Liver (tissue), 9 donors: ENCODE results near the gene MRGPRX2. TPM values are rescaled to one million over a fixed set of nuclear protein-coding genes. Genes with fewer than 3 reads are reported as not detected.

Experiments
- DNase-seq: peaks from one replicate; pipeline ENCODE4 v3.0.0-alpha.2; 2017; ENCODE audit warnings: low spot score
- H3K27ac ChIP-seq, 2 donors: one replicate each; pipeline ENCODE4 v1.7.0; 2013; ENCODE audit warnings: inconsistent platforms in 2 of 2, low read length in 2 of 2, control low read depth in 1 of 2, low read depth in 1 of 2, mild to moderate bottlenecking in 1 of 2
- H3K27me3 ChIP-seq, 4 donors: one replicate each; pipeline versions ENCODE4 v1.6.1 to v1.7.0; 2013; ENCODE audit warnings: low read length in 3 of 4, inconsistent platforms in 1 of 4, mild to moderate bottlenecking in 1 of 4, moderate library complexity in 1 of 4; ENCODE audit not compliant: control insufficient read depth in 4 of 4, insufficient read depth in 4 of 4
- H3K36me3 ChIP-seq, 4 donors: one replicate each; pipeline versions ENCODE4 v1.6.1 to v1.7.0; 2013; ENCODE audit warnings: low read length in 3 of 4, mild to moderate bottlenecking in 3 of 4, low read depth in 1 of 4, moderate library complexity in 1 of 4; ENCODE audit not compliant: control insufficient read depth in 4 of 4, insufficient read depth in 3 of 4
- H3K4me1 ChIP-seq, 4 donors: one replicate each; pipeline versions ENCODE4 v1.6.1 to v1.7.0; 2013; ENCODE audit warnings: low read length in 3 of 4, mild to moderate bottlenecking in 3 of 4, moderate library complexity in 1 of 4; ENCODE audit not compliant: control insufficient read depth in 4 of 4, insufficient read depth in 4 of 4
- H3K4me3 ChIP-seq, 3 donors: one replicate each; pipeline versions ENCODE4 v1.6.1 to v1.7.0; 2013; ENCODE audit warnings: low read length in 3 of 3, control low read depth in 1 of 3, low read depth in 1 of 3, mild to moderate bottlenecking in 1 of 3
- H3K9ac ChIP-seq, 2 donors: one replicate each; pipeline ENCODE4 v1.7.0; 2013; ENCODE audit warnings: low read length in 2 of 2, mild to moderate bottlenecking in 2 of 2, moderate library complexity in 2 of 2, control low read depth in 1 of 2, low read depth in 1 of 2
- H3K9me3 ChIP-seq, 4 donors: one replicate each; pipeline versions ENCODE4 v1.6.1 to v1.7.0; 2013; ENCODE audit warnings: low read length in 3 of 4; ENCODE audit not compliant: control insufficient read depth in 4 of 4
- EGR1 ChIP-seq, 2 donors: IDR thresholded peaks; 2 replicates each; pipeline ENCODE4 v1.6.1; 2016 to 2018; ENCODE audit warnings: antibody characterized with exemption in 2 of 2, low read depth in 2 of 2
- FOXA1 ChIP-seq: IDR thresholded peaks from 2 replicates; pipeline ENCODE4 v1.6.1; 2016; ENCODE audit warnings: antibody characterized with exemption
- FOXA2 ChIP-seq: IDR thresholded peaks from 2 replicates; pipeline ENCODE4 v1.6.1; 2016; ENCODE audit warnings: antibody characterized with exemption
- GABPA ChIP-seq, 2 donors: IDR thresholded peaks in 1 of 2; conservative IDR thresholded peaks in 1 of 2; 2 replicates each; pipeline ENCODE4 v1.6.1; 2016; ENCODE audit warnings: antibody characterized with exemption in 2 of 2, mild to moderate bottlenecking in 1 of 2, moderate library complexity in 1 of 2
- HNF4A ChIP-seq, 2 donors: conservative IDR thresholded peaks; 2 replicates each; pipeline ENCODE4 v1.6.1; 2016; ENCODE audit warnings: antibody characterized with exemption in 2 of 2, mild to moderate bottlenecking in 2 of 2
- HNF4G ChIP-seq: IDR thresholded peaks from 2 replicates; pipeline ENCODE4 v1.6.1; 2016; ENCODE audit warnings: antibody characterized with exemption
- JUND ChIP-seq, 2 donors: IDR thresholded peaks; 2 replicates each; pipeline ENCODE4 v1.6.1; 2016; ENCODE audit warnings: antibody characterized with exemption in 2 of 2
- NR2F2 ChIP-seq: IDR thresholded peaks from 2 replicates; pipeline ENCODE4 v1.6.1; 2016; ENCODE audit warnings: antibody characterized with exemption
- RAD21 ChIP-seq, 2 donors: IDR thresholded peaks; 2 replicates each; pipeline ENCODE4 v1.6.1; 2016; ENCODE audit warnings: antibody characterized with exemption in 2 of 2, mild to moderate bottlenecking in 2 of 2
- RXRA ChIP-seq, 2 donors: IDR thresholded peaks; 2 replicates each; pipeline ENCODE4 v1.6.1; 2017 to 2018; ENCODE audit warnings: antibody characterized with exemption in 2 of 2, mild to moderate bottlenecking in 1 of 2
- SP1 ChIP-seq: IDR thresholded peaks from 2 replicates; pipeline ENCODE4 v1.6.1; 2018; ENCODE audit warnings: antibody characterized with exemption, mild to moderate bottlenecking
- TAF1 ChIP-seq: conservative IDR thresholded peaks from 2 replicates; pipeline ENCODE4 v1.6.1; 2016; ENCODE audit warnings: antibody characterized with exemption, mild to moderate bottlenecking
- YY1 ChIP-seq: IDR thresholded peaks from 2 replicates; pipeline ENCODE4 v1.6.1; 2016; ENCODE audit warnings: antibody characterized with exemption, mild to moderate bottlenecking
- whole genome bisulfite sequencing: extraction: QIAGEN DNeasy Blood & Tissue Kit; methylation state at CpG from one replicate; pipeline ENCODE4 v1.1.7; 2013; 5-methylcytosine and 5-hydroxymethylcytosine counted together
- polyA plus RNA-seq, 2 donors: library from polyadenylated mRNA; stranded (reverse) in 1 of 2; unstranded in 1 of 2; fragments of 200-250 nt in 1 of 2; fragments of >200 nt in 1 of 2; fragmentation: Nextera tagmentation in 1 of 2; extraction: Ambion mirVana in 1 of 2; gene quantifications; one replicate each; pipeline versions ENCODE4 v1.2.1 to v1.2.3, GENCODE V29; 2013 to 2015
- total RNA-seq, 2 donors: library from RNA; depleted of rRNA; stranded (reverse); fragments of >200 nt; gene quantifications; one replicate each; pipeline ENCODE4 v1.2.3, GENCODE V29; 2014
- TF ChIP-seq, protein P1 (sequence below): IDR thresholded peaks from 2 replicates; pipeline ENCODE4 v1.6.1; 2016; ENCODE audit warnings: antibody characterized with exemption
- TF ChIP-seq, protein P2 (sequence below): IDR thresholded peaks from 2 replicates; pipeline ENCODE4 v1.6.1; 2016; ENCODE audit warnings: antibody characterized with exemption
- TF ChIP-seq, protein P3 (sequence below): IDR thresholded peaks from 2 replicates; pipeline ENCODE4 v1.6.1; 2016; ENCODE audit warnings: antibody characterized with exemption, mild to moderate bottlenecking
- TF ChIP-seq, protein P4 (sequence below): IDR thresholded peaks from 2 replicates; pipeline ENCODE4 v1.6.1; 2016; ENCODE audit warnings: antibody characterized with exemption
- TF ChIP-seq, protein P5 (sequence below): fragments of 150-350 bp; IDR thresholded peaks from 2 replicates; pipeline ENCODE4 v1.5.1; 2017; ENCODE audit warnings: improper control_type of control experiment, low read depth, low read length; ENCODE audit not compliant: missing input control
- donor health status: healthy.
- donor health status: healthy.
- donor health status: healthy.
- donor health status: healthy.
- donor health status: healthy.

Gene MRGPRX2
- total and polyA plus RNA-seq, 4 donors = not detected

DNA sequence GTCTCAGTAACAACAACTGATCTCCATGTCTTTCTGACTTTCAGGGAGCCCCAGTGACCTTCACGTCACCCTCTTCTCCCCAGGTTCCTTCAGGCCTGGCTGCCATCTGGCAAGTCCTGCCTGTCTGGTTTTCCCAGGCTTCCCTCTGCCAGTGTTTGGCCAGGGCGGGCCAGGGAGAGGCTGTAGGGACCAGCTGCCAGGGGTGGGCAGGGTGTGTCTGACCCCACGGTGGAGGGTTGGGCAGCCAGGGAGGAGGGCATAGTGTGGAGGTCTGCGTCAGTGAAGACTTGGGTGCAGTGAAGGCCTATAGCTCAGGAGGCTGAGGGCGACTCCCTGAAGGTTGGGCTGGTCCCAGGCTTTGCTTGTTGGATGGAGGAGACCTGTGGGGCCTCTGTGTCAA is 11.9 kb upstream of the MRGPRX2 start:
- Histone ChIP-seq H3K27me3 (peaks cover 0 to 7% (median 0%) of the 10 kb centered on the region in 4 donors), H3K27ac (no peak overlapping the region), H3K9me3 (no peaks in the 10 kb centered on the region), H3K36me3 (no peaks in the 10 kb centered on the region), H3K4me1 (no peaks in the 10 kb centered on the region), H3K9ac (no peak overlapping the region), H3K4me3 (no peak overlapping the region)
- TF ChIP-seq FOXA1 (no peak), SP1 (no peak), GABPA (IDR thresholded peaks at IDR 0.05 in 1 of 2, conservative IDR thresholded peaks at IDR 0.05 in 1 of 2) (no peak), YY1 (no peak), TAF1 (no peak), FOXA2 (no peak), RXRA (IDR thresholded peaks at IDR 0.05) (no peak)
- TF ChIP-seq, protein P1, sequence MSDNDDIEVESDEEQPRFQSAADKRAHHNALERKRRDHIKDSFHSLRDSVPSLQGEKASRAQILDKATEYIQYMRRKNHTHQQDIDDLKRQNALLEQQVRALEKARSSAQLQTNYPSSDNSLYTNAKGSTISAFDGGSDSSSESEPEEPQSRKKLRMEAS = no peak
- whole genome bisulfite sequencing = 85% methylated on average over 5 of the region's 5 CpGs
- DNase-seq = no peak

DNA sequence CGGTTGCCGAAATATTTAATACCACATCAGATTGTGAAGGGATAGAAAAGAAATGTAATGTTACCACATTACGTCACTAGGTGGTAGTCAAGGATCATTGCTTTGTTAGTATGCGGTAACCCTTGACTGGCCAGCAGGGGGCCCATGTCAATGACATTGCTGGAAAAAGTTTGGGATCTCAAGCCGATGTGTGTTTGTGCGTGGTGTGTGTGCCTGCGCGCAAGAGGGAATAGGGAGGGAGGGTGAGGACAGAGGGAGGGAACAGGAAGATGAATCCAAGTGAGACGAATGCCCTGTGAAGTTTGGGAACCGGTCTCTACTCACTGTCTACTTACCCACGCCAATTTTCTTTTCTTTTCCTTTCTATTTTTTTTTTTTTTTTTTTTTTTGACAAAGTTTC is 10.7 kb upstream of the MRGPRX2 start:
- TF ChIP-seq FOXA1 = no peak
- TF ChIP-seq, protein P2, sequence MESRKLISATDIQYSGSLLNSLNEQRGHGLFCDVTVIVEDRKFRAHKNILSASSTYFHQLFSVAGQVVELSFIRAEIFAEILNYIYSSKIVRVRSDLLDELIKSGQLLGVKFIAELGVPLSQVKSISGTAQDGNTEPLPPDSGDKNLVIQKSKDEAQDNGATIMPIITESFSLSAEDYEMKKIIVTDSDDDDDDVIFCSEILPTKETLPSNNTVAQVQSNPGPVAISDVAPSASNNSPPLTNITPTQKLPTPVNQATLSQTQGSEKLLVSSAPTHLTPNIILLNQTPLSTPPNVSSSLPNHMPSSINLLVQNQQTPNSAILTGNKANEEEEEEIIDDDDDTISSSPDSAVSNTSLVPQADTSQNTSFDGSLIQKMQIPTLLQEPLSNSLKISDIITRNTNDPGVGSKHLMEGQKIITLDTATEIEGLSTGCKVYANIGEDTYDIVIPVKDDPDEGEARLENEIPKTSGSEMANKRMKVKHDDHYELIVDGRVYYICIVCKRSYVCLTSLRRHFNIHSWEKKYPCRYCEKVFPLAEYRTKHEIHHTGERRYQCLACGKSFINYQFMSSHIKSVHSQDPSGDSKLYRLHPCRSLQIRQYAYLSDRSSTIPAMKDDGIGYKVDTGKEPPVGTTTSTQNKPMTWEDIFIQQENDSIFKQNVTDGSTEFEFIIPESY = no peak
- TF ChIP-seq TAF1 = no peak
- no peak for TF ChIP-seq EGR1 (IDR thresholded peaks at IDR 0.05; ENCODE audit: low read depth in 2 of 2)
- TF ChIP-seq GABPA (IDR thresholded peaks at IDR 0.05 in 1 of 2, conservative IDR thresholded peaks at IDR 0.05 in 1 of 2) = no peak
- no peak for TF ChIP-seq FOXA2
- no peak for TF ChIP-seq NR2F2
- TF ChIP-seq RXRA (IDR thresholded peaks at IDR 0.05) = peak; percentile 18 to 31
- peak; percentile 43 for TF ChIP-seq YY1
- no peak for TF ChIP-seq HNF4A (conservative IDR thresholded peaks at IDR 0.05)
- TF ChIP-seq, protein P3, sequence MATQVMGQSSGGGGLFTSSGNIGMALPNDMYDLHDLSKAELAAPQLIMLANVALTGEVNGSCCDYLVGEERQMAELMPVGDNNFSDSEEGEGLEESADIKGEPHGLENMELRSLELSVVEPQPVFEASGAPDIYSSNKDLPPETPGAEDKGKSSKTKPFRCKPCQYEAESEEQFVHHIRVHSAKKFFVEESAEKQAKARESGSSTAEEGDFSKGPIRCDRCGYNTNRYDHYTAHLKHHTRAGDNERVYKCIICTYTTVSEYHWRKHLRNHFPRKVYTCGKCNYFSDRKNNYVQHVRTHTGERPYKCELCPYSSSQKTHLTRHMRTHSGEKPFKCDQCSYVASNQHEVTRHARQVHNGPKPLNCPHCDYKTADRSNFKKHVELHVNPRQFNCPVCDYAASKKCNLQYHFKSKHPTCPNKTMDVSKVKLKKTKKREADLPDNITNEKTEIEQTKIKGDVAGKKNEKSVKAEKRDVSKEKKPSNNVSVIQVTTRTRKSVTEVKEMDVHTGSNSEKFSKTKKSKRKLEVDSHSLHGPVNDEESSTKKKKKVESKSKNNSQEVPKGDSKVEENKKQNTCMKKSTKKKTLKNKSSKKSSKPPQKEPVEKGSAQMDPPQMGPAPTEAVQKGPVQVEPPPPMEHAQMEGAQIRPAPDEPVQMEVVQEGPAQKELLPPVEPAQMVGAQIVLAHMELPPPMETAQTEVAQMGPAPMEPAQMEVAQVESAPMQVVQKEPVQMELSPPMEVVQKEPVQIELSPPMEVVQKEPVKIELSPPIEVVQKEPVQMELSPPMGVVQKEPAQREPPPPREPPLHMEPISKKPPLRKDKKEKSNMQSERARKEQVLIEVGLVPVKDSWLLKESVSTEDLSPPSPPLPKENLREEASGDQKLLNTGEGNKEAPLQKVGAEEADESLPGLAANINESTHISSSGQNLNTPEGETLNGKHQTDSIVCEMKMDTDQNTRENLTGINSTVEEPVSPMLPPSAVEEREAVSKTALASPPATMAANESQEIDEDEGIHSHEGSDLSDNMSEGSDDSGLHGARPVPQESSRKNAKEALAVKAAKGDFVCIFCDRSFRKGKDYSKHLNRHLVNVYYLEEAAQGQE = no peak
- TF ChIP-seq, protein P4, sequence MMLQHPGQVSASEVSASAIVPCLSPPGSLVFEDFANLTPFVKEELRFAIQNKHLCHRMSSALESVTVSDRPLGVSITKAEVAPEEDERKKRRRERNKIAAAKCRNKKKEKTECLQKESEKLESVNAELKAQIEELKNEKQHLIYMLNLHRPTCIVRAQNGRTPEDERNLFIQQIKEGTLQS = peak; percentile 40
- TF ChIP-seq, protein P5, sequence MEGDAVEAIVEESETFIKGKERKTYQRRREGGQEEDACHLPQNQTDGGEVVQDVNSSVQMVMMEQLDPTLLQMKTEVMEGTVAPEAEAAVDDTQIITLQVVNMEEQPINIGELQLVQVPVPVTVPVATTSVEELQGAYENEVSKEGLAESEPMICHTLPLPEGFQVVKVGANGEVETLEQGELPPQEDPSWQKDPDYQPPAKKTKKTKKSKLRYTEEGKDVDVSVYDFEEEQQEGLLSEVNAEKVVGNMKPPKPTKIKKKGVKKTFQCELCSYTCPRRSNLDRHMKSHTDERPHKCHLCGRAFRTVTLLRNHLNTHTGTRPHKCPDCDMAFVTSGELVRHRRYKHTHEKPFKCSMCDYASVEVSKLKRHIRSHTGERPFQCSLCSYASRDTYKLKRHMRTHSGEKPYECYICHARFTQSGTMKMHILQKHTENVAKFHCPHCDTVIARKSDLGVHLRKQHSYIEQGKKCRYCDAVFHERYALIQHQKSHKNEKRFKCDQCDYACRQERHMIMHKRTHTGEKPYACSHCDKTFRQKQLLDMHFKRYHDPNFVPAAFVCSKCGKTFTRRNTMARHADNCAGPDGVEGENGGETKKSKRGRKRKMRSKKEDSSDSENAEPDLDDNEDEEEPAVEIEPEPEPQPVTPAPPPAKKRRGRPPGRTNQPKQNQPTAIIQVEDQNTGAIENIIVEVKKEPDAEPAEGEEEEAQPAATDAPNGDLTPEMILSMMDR = peak; percentile 98
- no peak for TF ChIP-seq SP1
- TF ChIP-seq RAD21 (IDR thresholded peaks at IDR 0.05) = peak; percentile 95 to 96
- TF ChIP-seq, protein P1 = no peak
- TF ChIP-seq HNF4G = no peak
- peak in 1 of 2 donors; percentile 49 for TF ChIP-seq JUND (IDR thresholded peaks at IDR 0.05)
- Histone ChIP-seq H3K27me3 (peaks cover 0 to 7% (median 0%) of the 10 kb centered on the region in 4 donors), H3K36me3 (no peaks in the 10 kb centered on the region), H3K9ac (no peak overlapping the region), H3K27ac (no peak overlapping the region), H3K4me3 (no peak overlapping the region), H3K4me1 (no peaks in the 10 kb centered on the region), H3K9me3 (no peaks in the 10 kb centered on the region)
- peak; percentile 61 for DNase-seq
- 4% methylated on average over 11 of the region's 11 CpGs for WGBS
